Sigmoid colon (tissue), 4 donors: ENCODE data around the gene PLIN4.

Experiments
- CTCF ChIP-seq, 4 experiments: fragments of 450-650 bp in 3 of 4; fragments of 200-600 bp in 1 of 4; IDR thresholded peaks; one replicate each; pipeline ENCODE4 v1.5.1; 2016 to 2019; ENCODE audit warnings: antibody characterized with exemption in 4 of 4, mild to moderate bottlenecking in 3 of 4, moderate library complexity in 2 of 4
- EP300 ChIP-seq, 4 donors: sonication (generic); formaldehyde crosslinking; IDR thresholded peaks; one replicate each; pipeline ENCODE4 v1.6.1; 2017; ENCODE audit warnings: antibody characterized with exemption in 4 of 4

GRCh38 chr19:4519521-4520277, 1.4 kb upstream of the PLIN4 start:
- TF ChIP-seq CTCF (IDR thresholded peaks at IDR 0.05) (no peak), EP300 (IDR thresholded peaks at IDR 0.05) (peak; percentile 63 to 91 (median 74))
